WTC11 (cell line): ENCODE results near the gene ENDOV. TPM values are rescaled to one million over a fixed set of nuclear protein-coding genes. Genes with fewer than 3 reads are reported as not detected.

Experiments
- ATAC-seq: fragments of 200-7000 bp; cut with Tn5 transposase; 2 replicates; pipeline ENCODE4 v1.10.0; 2021; ENCODE audit warnings: mild to moderate bottlenecking, moderate library complexity
- CTCF ChIA-PET: fragments of 300-600 bp; sonication (Branson Sonifier 250); formaldehyde crosslinking; loops from one replicate; lab custom pipeline; 2021; ENCODE audit warnings: antibody characterized with exemption; lab: Charles Lee
- POLR2A ChIA-PET: fragments of 350-600 bp; sonication (Branson Sonifier 250); formaldehyde crosslinking; loops from one replicate; lab custom pipeline; 2021; ENCODE audit warnings: antibody characterized with exemption; lab: Charles Lee
- DNase-seq: peaks from one replicate; pipeline ENCODE4 v3.0.0; 2021; ENCODE audit warnings: low spot score
- H3K27ac Mint-ChIP-seq: 2 replicates; pipeline ENCODE4 v1.8.0; 2021; ENCODE audit warnings: mixed read lengths
- H3K27me3 Mint-ChIP-seq: 2 replicates; pipeline ENCODE4 v1.8.0; 2021; ENCODE audit warnings: low read depth, mild to moderate bottlenecking, moderate library complexity, mixed read lengths
- H3K36me3 Mint-ChIP-seq: 2 replicates; pipeline ENCODE4 v1.8.0; 2021; ENCODE audit warnings: mixed read lengths
- H3K4me1 Mint-ChIP-seq: 2 replicates; pipeline ENCODE4 v1.8.0; 2022; ENCODE audit warnings: mixed read lengths
- H3K4me3 Mint-ChIP-seq: 2 replicates; pipeline ENCODE4 v1.8.0; 2021; ENCODE audit warnings: mild to moderate bottlenecking, moderate library complexity, mixed read lengths
- H3K9me3 Mint-ChIP-seq: 2 replicates; pipeline ENCODE4 v1.8.0; 2021; ENCODE audit warnings: mixed read lengths
- ATF2 ChIP-seq: sonication (generic); formaldehyde crosslinking; IDR thresholded peaks from 2 replicates; pipeline ENCODE4 v1.8.1; 2022; ENCODE audit warnings: low read depth, missing genetic modification reagents, borderline replicate concordance
- CREB1 ChIP-seq: sonication (generic); formaldehyde crosslinking; IDR thresholded peaks from 2 replicates; pipeline ENCODE4 v1.8.0; 2023; ENCODE audit warnings: mild to moderate bottlenecking, missing genetic modification reagents
- CTCF ChIP-seq: fragments of 200-600 bp; IDR thresholded peaks from 2 replicates; pipeline ENCODE4 v1.8.0; 2022; ENCODE audit warnings: antibody characterized with exemption
- E2F1 ChIP-seq: sonication (generic); formaldehyde crosslinking; IDR thresholded peaks from 2 replicates; pipeline ENCODE4 v1.8.0; 2022; ENCODE audit warnings: mild to moderate bottlenecking, missing genetic modification reagents
- E2F4 ChIP-seq: sonication (generic); formaldehyde crosslinking; IDR thresholded peaks from 2 replicates; pipeline ENCODE4 v1.8.1; 2022; ENCODE audit warnings: low read depth, mild to moderate bottlenecking, moderate library complexity, missing genetic modification reagents, borderline replicate concordance
- E2F5 ChIP-seq: sonication (generic); formaldehyde crosslinking; IDR thresholded peaks from 2 replicates; pipeline ENCODE4 v1.8.1; 2022; ENCODE audit warnings: mild to moderate bottlenecking, moderate library complexity, missing genetic modification reagents
- ELF4 ChIP-seq: sonication (generic); formaldehyde crosslinking; IDR thresholded peaks from 2 replicates; pipeline ENCODE4 v1.8.1; 2022; ENCODE audit warnings: low read depth, mild to moderate bottlenecking, moderate library complexity, missing genetic modification reagents
- FOXP4 ChIP-seq: sonication (generic); formaldehyde crosslinking; IDR thresholded peaks from 2 replicates; pipeline ENCODE4 v1.8.0; 2022; ENCODE audit warnings: mild to moderate bottlenecking, missing genetic modification reagents
- GRHL2 ChIP-seq: fragments of 250-450 bp; sonication (Bioruptor Pico); IDR thresholded peaks from 2 replicates; pipeline ENCODE4 v1.8.0; 2022; ENCODE audit warnings: mild to moderate bottlenecking, moderate library complexity; ENCODE audit not compliant: insufficient replicate concordance, severe bottlenecking
- MXD4 ChIP-seq: fragments of 250-450 bp; sonication (Bioruptor Pico); IDR thresholded peaks from 2 replicates; pipeline ENCODE4 v1.8.0; 2021; ENCODE audit warnings: mild to moderate bottlenecking, moderate library complexity, borderline replicate concordance
- MYBL2 ChIP-seq: sonication (generic); formaldehyde crosslinking; IDR thresholded peaks from 2 replicates; pipeline ENCODE4 v1.8.1; 2023; ENCODE audit warnings: mild to moderate bottlenecking, moderate library complexity, missing genetic modification reagents
- NFE2L1 ChIP-seq: sonication (generic); formaldehyde crosslinking; IDR thresholded peaks from 2 replicates; pipeline ENCODE4 v1.8.1; 2023; ENCODE audit warnings: missing genetic modification reagents
- NR2C2 ChIP-seq: sonication (generic); formaldehyde crosslinking; IDR thresholded peaks from 2 replicates; pipeline ENCODE4 v1.8.0; 2022; ENCODE audit warnings: mild to moderate bottlenecking, missing genetic modification reagents
- RORB ChIP-seq: fragments of 250-450 bp; sonication (Bioruptor Pico); IDR thresholded peaks from 2 replicates; pipeline ENCODE4 v1.9.0; 2021; ENCODE audit warnings: mild to moderate bottlenecking
- SMAD3 ChIP-seq: sonication (generic); formaldehyde crosslinking; IDR thresholded peaks from 2 replicates; pipeline ENCODE4 v1.8.0; 2022; ENCODE audit warnings: missing genetic modification reagents, mild to moderate bottlenecking, borderline replicate concordance
- TEAD1 ChIP-seq: sonication (generic); formaldehyde crosslinking; IDR thresholded peaks from 2 replicates; pipeline ENCODE4 v1.8.0; 2022; ENCODE audit warnings: mild to moderate bottlenecking, missing genetic modification reagents
- TP53 ChIP-seq: sonication (generic); formaldehyde crosslinking; IDR thresholded peaks from 2 replicates; pipeline ENCODE4 v1.8.1; 2023; ENCODE audit warnings: mild to moderate bottlenecking, missing genetic modification reagents
- ZBTB21 ChIP-seq: sonication (generic); formaldehyde crosslinking; IDR thresholded peaks from 2 replicates; pipeline ENCODE4 v1.8.1; 2023; ENCODE audit warnings: mild to moderate bottlenecking, missing genetic modification reagents, borderline replicate concordance
- ZNF121 ChIP-seq: sonication (generic); formaldehyde crosslinking; IDR thresholded peaks from 2 replicates; pipeline ENCODE4 v1.8.0; 2023; ENCODE audit warnings: missing genetic modification reagents
- ZNF263 ChIP-seq: sonication (generic); formaldehyde crosslinking; IDR thresholded peaks from 2 replicates; pipeline ENCODE4 v1.8.1; 2022; ENCODE audit warnings: low read depth, mild to moderate bottlenecking, moderate library complexity, missing genetic modification reagents
- total RNA-seq: library from RNA; stranded (reverse); gene quantifications from 3 replicates; pipeline ENCODE4 v1.2.3, GENCODE V29; 2021

Gene ENDOV
- total RNA-seq, 1 experiment from 2014 or later: 25.2 TPM

- TF ChIP-seq MXD4: no peak
Observed at GRCh38 chr17:80414508-80414802, 512 bp upstream of the ENDOV start (continued).

GRCh38 chr17:80415626-80416137 lies 715 bp downstream of the ENDOV start:
- H3K9me3 Mint-ChIP-seq: no peaks in the 10 kb centered on the region
- ATAC-seq: peak; percentile 23
- DNase-seq: no peak
- peak overlapping the region; percentile 89 for H3K4me3 Mint-ChIP-seq
- CTCF ChIA-PET: interaction anchor here (0.6 to 3.8 kb wide), 6 partner anchors 8 to 484 kb away, joined by 3 to 13 read pairs (median 6); no protein-coding TSS in a partner anchor
- peaks cover 9% of the 10 kb centered on the region for H3K4me1 Mint-ChIP-seq
- H3K36me3 Mint-ChIP-seq: peaks cover 6% of the 10 kb centered on the region; the same call in 1 of the 2 replicates
- TF ChIP-seq E2F5: no peak
- peak; percentile 19; the same call in 1 of the 2 replicates for TF ChIP-seq NFE2L1 (CRISPR knock-in tag)
- no peak for TF ChIP-seq ZNF263 (CRISPR knock-in tag)
- TF ChIP-seq E2F1: no peak
- TF ChIP-seq NR2C2: no peak
- no peak for TF ChIP-seq FOXP4 (CRISPR knock-in tag)
- TF ChIP-seq ZBTB21 (CRISPR knock-in tag): 0 out of 2 replicates have a peak, but pooled peaks have one; percentile 32
- TF ChIP-seq, all 79 proteins: peak for 2
- Mint-ChIP-seq H3K27me3 (peaks cover 28% of the 10 kb centered on the region), H3K27ac (peak overlapping the region; percentile 70; the same call in 1 of the 2 replicates)
- POLR2A ChIA-PET: interaction anchor here (0.7 kb wide), 2 partner anchors 234 to 400 kb away, joined by 3 to 6 read pairs; no protein-coding TSS in a partner anchor

- Mint-ChIP-seq H3K4me3 (peak overlapping the region; percentile 89), H3K27ac (no peak overlapping the region), H3K4me1 (peaks cover 9% of the 10 kb centered on the region), H3K27me3 (peaks cover 28% of the 10 kb centered on the region), H3K9me3 (no peaks in the 10 kb centered on the region), H3K36me3 (peaks cover 6% of the 10 kb centered on the region; the same call in 1 of the 2 replicates)
- ATAC-seq: no peak
- no peak for DNase-seq
- ChIA-PET POLR2A (interaction anchor here (0.7 kb wide), 2 partner anchors 233 to 399 kb away, joined by 3 to 6 read pairs; no protein-coding TSS in a partner anchor), CTCF (interaction anchor here (0.7 to 3.8 kb wide), 4 partner anchors 11 to 483 kb away, joined by 3 to 13 read pairs (median 6); no protein-coding TSS in a partner anchor)
- TF ChIP-seq ELF4: no peak
- no peak for TF ChIP-seq ATF2 (CRISPR knock-in tag)
- no peak for TF ChIP-seq TEAD1
- no peak for TF ChIP-seq CTCF
- TF ChIP-seq TP53 (CRISPR knock-in tag): no peak
- no peak for TF ChIP-seq E2F4 (CRISPR knock-in tag)
- TF ChIP-seq CREB1 (CRISPR knock-in tag): no peak
- TF ChIP-seq SMAD3 (CRISPR knock-in tag): no peak
- TF ChIP-seq GRHL2 (CRISPR knock-in tag): no peak
- no peak for TF ChIP-seq ZNF121 (CRISPR knock-in tag)
- TF ChIP-seq RORB: no peak
- TF ChIP-seq MYBL2 (CRISPR knock-in tag): no peak
- TF ChIP-seq FOXP4 (CRISPR knock-in tag): no peak
- no peak for TF ChIP-seq ZNF263 (CRISPR knock-in tag)
Observed at GRCh38 chr17:80416260-80416939, 1.4 kb downstream of the ENDOV start.
